K562 (cell line): ENCODE data around the gene SSBP2.

Experiments used
- CBX3 ChIP-seq, 2 experiments: IDR thresholded peaks; 1 replicate in 1 of 2; 2 replicates in 1 of 2; pipeline ENCODE4 v1.6.1; 2012; ENCODE audit warnings: inconsistent platforms in 2 of 2, low read length in 2 of 2, borderline replicate concordance in 1 of 2, control low read depth in 1 of 2
- CREB3 ChIP-seq: fragments of 450-650 bp; conservative IDR thresholded peaks from 2 replicates; pipeline ENCODE4 v1.6.1; 2016; ENCODE audit warnings: missing genetic modification characterization, low read depth, mild to moderate bottlenecking, missing compliant biosample characterization, moderate library complexity
- CTCF ChIP-seq, 3 experiments: IDR thresholded peaks in 2 of 3; conservative IDR thresholded peaks in 1 of 3; 2 replicates each; pipeline ENCODE4 v1.5.1; 2011 to 2012; ENCODE audit warnings: low read length in 3 of 3, mild to moderate bottlenecking in 3 of 3, control low read depth in 2 of 3, improper control_type of control experiment in 1 of 3, inconsistent platforms in 1 of 3, low read depth in 1 of 3, mixed read lengths in 1 of 3, moderate library complexity in 1 of 3; ENCODE audit not compliant: insufficient read depth in 2 of 3
- MTA2 ChIP-seq: fragments of 450-650 bp; IDR thresholded peaks from 2 replicates; pipeline ENCODE4 v1.6.1; 2016; ENCODE audit warnings: low read depth
- NFYB ChIP-seq: IDR thresholded peaks from 2 replicates; pipeline ENCODE4 v1.6.1; 2011; ENCODE audit warnings: mild to moderate bottlenecking, moderate library complexity; ENCODE audit not compliant: insufficient read length; ENCODE audit errors: extremely low read depth
- POLR2AphosphoS2 ChIP-seq: IDR thresholded peaks from 2 replicates; pipeline ENCODE4 v1.6.1; 2012; ENCODE audit warnings: low read length, improper control_type of control experiment
- STAT5B ChIP-seq: fragments of 250-450 bp; sonication (Bioruptor Pico); IDR thresholded peaks from 2 replicates; pipeline ENCODE4 v1.8.0; 2021; ENCODE audit warnings: mild to moderate bottlenecking, inconsistent platforms
- TAF1 ChIP-seq: IDR thresholded peaks from 2 replicates; pipeline ENCODE4 v1.6.1; 2011; ENCODE audit warnings: mild to moderate bottlenecking, low read length, moderate library complexity; ENCODE audit not compliant: insufficient read depth, control insufficient read depth, severe bottlenecking; ENCODE audit errors: extremely low read depth
- ZBTB26 ChIP-seq: fragments of 450-650 bp; formaldehyde crosslinking; IDR thresholded peaks from 2 replicates; pipeline ENCODE4 v1.4.0; 2022; ENCODE audit warnings: missing genetic modification characterization
- ZKSCAN1 ChIP-seq: fragments of 150-350 bp; IDR thresholded peaks from 2 replicates; pipeline ENCODE4 v1.6.1; 2016; ENCODE audit warnings: low read depth, low read length
- ZNF408 ChIP-seq: fragments of 250-450 bp; sonication (Bioruptor Pico); IDR thresholded peaks from 2 replicates; pipeline ENCODE4 v1.4.0; 2020; ENCODE audit warnings: low read depth, mild to moderate bottlenecking, moderate library complexity
- TF ChIP-seq, protein P1 (sequence below): IDR thresholded peaks from 2 replicates; pipeline ENCODE4 v1.6.1; 2011; ENCODE audit warnings: borderline replicate concordance, low read depth, mild to moderate bottlenecking, moderate library complexity, low read length; ENCODE audit not compliant: insufficient read depth, poor library complexity, severe bottlenecking

- TF ChIP-seq ZBTB26 (CRISPR knock-in tag) (no peak), NFYB (no peak), CTCF (IDR thresholded peaks at IDR 0.05 in 2 of 3, conservative IDR thresholded peaks at IDR 0.05 in 1 of 3; ENCODE audit: insufficient read depth in 2 of 3, low read depth in 1 of 3, low read length in 3 of 3) (no peak), STAT5B (CRISPR knock-in tag) (no peak), ZKSCAN1 (no peak), CBX3 (IDR thresholded peaks at IDR 0.05; ENCODE audit: borderline replicate concordance in 1 of 2, low read length in 2 of 2) (no peak), TAF1 (no peak), POLR2AphosphoS2 (no peak), ZNF408 (no peak), MTA2 (no peak), CREB3 (tag) (no peak)
- TF ChIP-seq, protein P1, sequence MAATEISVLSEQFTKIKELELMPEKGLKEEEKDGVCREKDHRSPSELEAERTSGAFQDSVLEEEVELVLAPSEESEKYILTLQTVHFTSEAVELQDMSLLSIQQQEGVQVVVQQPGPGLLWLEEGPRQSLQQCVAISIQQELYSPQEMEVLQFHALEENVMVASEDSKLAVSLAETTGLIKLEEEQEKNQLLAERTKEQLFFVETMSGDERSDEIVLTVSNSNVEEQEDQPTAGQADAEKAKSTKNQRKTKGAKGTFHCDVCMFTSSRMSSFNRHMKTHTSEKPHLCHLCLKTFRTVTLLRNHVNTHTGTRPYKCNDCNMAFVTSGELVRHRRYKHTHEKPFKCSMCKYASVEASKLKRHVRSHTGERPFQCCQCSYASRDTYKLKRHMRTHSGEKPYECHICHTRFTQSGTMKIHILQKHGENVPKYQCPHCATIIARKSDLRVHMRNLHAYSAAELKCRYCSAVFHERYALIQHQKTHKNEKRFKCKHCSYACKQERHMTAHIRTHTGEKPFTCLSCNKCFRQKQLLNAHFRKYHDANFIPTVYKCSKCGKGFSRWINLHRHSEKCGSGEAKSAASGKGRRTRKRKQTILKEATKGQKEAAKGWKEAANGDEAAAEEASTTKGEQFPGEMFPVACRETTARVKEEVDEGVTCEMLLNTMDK, result no peak
These were observed 348.5 kb downstream of the SSBP2 start for GRCh38 chr5:81402192-81402930.
